AG09309 (cell line): ENCODE measurements around the gene STX7.

Experiments
- DNase-seq: peaks from one replicate; pipeline ENCODE4 v3.0.0-alpha.2; 2010; ENCODE audit warnings: low read depth
- H3K4me3 ChIP-seq: 2 replicates; pipeline ENCODE4 v1.5.1; 2011; ENCODE audit warnings: mild to moderate bottlenecking, low read depth, low read length, moderate library complexity; ENCODE audit not compliant: control insufficient read depth
- TF ChIP-seq, protein P1 (sequence below): IDR thresholded peaks from 2 replicates; pipeline ENCODE4 v1.5.1; 2011; ENCODE audit warnings: mild to moderate bottlenecking, low read depth, low read length, inconsistent platforms; ENCODE audit not compliant: insufficient read depth, control insufficient read depth; ENCODE audit errors: missing control alignments

Gene STX7

GRCh38 chr6:132456700-132457143 is 56.2 kb downstream of the STX7 start:
- TF ChIP-seq, protein P1, sequence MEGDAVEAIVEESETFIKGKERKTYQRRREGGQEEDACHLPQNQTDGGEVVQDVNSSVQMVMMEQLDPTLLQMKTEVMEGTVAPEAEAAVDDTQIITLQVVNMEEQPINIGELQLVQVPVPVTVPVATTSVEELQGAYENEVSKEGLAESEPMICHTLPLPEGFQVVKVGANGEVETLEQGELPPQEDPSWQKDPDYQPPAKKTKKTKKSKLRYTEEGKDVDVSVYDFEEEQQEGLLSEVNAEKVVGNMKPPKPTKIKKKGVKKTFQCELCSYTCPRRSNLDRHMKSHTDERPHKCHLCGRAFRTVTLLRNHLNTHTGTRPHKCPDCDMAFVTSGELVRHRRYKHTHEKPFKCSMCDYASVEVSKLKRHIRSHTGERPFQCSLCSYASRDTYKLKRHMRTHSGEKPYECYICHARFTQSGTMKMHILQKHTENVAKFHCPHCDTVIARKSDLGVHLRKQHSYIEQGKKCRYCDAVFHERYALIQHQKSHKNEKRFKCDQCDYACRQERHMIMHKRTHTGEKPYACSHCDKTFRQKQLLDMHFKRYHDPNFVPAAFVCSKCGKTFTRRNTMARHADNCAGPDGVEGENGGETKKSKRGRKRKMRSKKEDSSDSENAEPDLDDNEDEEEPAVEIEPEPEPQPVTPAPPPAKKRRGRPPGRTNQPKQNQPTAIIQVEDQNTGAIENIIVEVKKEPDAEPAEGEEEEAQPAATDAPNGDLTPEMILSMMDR: peak; percentile 14
- H3K4me3 ChIP-seq: no peak overlapping the region
- DNase-seq: no peak

GRCh38 chr6:132446855-132447241 is 66.1 kb downstream of the STX7 start:
- DNase-seq: no peak
- H3K4me3 ChIP-seq: no peak overlapping the region
- TF ChIP-seq, protein P1: no peak

- no peak overlapping the region for H3K4me3 ChIP-seq
- no peak for DNase-seq
- TF ChIP-seq, protein P1: no peak
These were observed 66.6 kb downstream of the STX7 start for GRCh38 chr6:132446141-132446854.

DNA sequence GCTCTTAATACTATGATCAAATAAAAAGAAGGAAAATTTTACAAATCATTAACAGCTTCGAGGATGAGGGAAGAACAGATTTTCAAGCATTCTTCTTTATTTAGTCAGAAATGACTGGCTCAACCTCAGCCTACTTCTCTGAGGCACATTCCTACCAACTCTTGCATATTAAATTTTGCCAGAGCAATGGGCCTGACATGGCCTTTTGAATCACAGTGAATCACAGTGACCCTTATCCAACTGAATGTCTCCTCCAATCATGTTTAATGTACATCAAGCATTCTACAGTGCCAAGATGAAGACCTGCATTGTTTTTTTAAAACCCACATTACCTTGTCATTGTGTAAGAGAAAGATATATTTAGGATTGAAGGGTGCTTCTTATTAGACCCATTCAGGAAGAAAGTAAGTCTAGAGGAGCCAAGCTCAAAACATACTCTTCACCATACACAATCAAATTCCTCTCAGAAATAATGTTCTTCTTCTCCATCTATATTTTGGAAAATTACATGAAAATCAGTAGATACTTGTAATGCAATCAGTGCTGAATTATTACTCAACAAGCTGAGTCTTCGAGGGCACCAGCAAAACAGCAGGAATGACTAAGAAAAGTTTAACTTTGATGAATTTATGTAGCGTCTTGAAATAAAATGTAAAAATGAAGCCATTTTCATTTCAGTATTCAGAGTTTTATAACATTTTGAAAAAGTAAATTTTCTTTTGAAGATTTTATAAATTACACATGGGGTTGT is 67.5 kb downstream of the STX7 start:
- DNase-seq: peak; percentile 69
- TF ChIP-seq, protein P1: no peak
- H3K4me3 ChIP-seq: no peak overlapping the region

DNA sequence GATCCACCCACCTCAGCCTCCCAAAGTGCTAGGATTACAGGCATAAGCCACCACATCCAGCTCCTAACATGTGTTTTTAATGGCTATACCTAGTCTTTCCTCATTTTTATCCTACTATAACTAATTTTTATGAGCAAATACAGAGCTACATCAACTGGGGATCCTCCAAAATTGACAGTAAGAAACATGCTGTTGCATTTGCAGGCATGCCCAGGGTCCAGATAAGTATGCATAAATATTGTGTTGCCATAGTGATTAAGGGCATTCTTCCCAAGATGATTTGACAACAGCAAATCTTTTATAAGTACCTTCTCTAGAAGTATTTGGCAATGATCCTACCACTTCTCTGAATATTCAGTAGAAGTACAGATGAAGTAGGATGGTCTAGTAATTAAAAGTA is 69.7 kb downstream of the STX7 start:
- H3K4me3 ChIP-seq: no peak overlapping the region
- TF ChIP-seq, protein P1: no peak
- peak; percentile 66 for DNase-seq

DNA sequence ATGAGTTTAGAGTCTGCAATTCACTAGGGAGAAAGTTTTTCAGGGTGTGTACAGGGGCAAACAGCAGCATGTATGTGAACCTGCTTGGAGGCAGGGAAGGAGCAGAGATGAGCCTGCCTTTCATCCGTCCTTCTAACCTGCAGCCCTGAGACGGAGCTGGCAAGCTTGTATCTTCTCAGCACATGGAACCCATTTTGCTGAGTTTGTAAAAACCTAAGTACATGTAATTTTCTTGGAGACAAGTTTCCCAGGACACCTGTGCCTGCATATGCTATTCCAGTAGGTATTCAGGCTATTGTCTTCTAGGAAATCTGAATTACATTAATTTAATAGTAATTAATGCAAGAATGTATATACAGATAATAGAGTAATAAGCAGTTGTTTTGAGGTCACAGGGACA is 82.8 kb downstream of the STX7 start:
- no peak for DNase-seq
- TF ChIP-seq, protein P1: no peak
- no peak overlapping the region for H3K4me3 ChIP-seq
